COLO829 (cell line): ENCODE measurements around the gene SLC38A3.

ENCODE experiments used
- DNase-seq: peaks from one replicate; pipeline ENCODE4 v3.0.0; 2012; ENCODE audit warnings: low spot score

SLC38A3 gene

GRCh38 chr3:50204804-50205412, at the start of gene SLC38A3:
Gene SLC38A3, plus strand, starts transcription at chr3:50205271. Its CDS starts 8,929 bp downstream, at chr3:50214200.
- DNase-seq, result no peak

- no peak for DNase-seq
Observed at GRCh38 chr3:50155491-50155878, 49.6 kb upstream of the SLC38A3 start.

- no peak for DNase-seq
Observed at GRCh38 chr3:50155891-50156290, 49.2 kb upstream of the SLC38A3 start.

- DNase-seq, result no peak
Observed at GRCh38 chr3:50156549-50157493, 48.2 kb upstream of the SLC38A3 start.

GRCh38 chr3:50157827-50158529, 47.1 kb upstream of the SLC38A3 start:
- no peak for DNase-seq

- DNase-seq, result no peak
Observed at GRCh38 chr3:50158530-50159146, 46.4 kb upstream of the SLC38A3 start.

- no peak for DNase-seq
Observed at GRCh38 chr3:50160561-50160983, 44.5 kb upstream of the SLC38A3 start.

- DNase-seq, result no peak
Observed at GRCh38 chr3:50161320-50161719, 43.8 kb upstream of the SLC38A3 start.

- no peak for DNase-seq
Observed at GRCh38 chr3:50162034-50162883, 42.8 kb upstream of the SLC38A3 start.

- DNase-seq, result no peak
Observed at GRCh38 chr3:50163572-50164455, 41.3 kb upstream of the SLC38A3 start.

- DNase-seq, result no peak
Observed at GRCh38 chr3:50164481-50164880, 40.6 kb upstream of the SLC38A3 start.

- DNase-seq, result no peak
Observed at GRCh38 chr3:50164984-50165909, 39.8 kb upstream of the SLC38A3 start.

- DNase-seq, result no peak
Observed at GRCh38 chr3:50165910-50166538, 39.0 kb upstream of the SLC38A3 start.

GRCh38 chr3:50166620-50167019, 38.5 kb upstream of the SLC38A3 start:
- DNase-seq, result no peak

- no peak for DNase-seq
Observed at GRCh38 chr3:50167069-50167840, 37.8 kb upstream of the SLC38A3 start.

GRCh38 chr3:50167841-50168209, 37.2 kb upstream of the SLC38A3 start:
- DNase-seq, result no peak

- no peak for DNase-seq
Observed at GRCh38 chr3:50168388-50168787, 36.7 kb upstream of the SLC38A3 start.

GRCh38 chr3:50168791-50169190, 36.3 kb upstream of the SLC38A3 start:
- DNase-seq, result no peak
